C4-2B (cell line): ENCODE measurements around the gene CHD5.

ENCODE experiments used
- H3K27ac ChIP-seq: fragments of 450-650 bp; 2 replicates; pipeline ENCODE4 v1.5.1; 2017
- ZFX ChIP-seq: fragments of 450-650 bp; IDR thresholded peaks from 2 replicates; pipeline ENCODE4 v1.6.1; 2017
- TF ChIP-seq, protein P1 (sequence below): fragments of 450-650 bp; conservative IDR thresholded peaks from 2 replicates; pipeline ENCODE4 v1.5.1; 2017; ENCODE audit warnings: mild to moderate bottlenecking

Gene CHD5

DNA sequence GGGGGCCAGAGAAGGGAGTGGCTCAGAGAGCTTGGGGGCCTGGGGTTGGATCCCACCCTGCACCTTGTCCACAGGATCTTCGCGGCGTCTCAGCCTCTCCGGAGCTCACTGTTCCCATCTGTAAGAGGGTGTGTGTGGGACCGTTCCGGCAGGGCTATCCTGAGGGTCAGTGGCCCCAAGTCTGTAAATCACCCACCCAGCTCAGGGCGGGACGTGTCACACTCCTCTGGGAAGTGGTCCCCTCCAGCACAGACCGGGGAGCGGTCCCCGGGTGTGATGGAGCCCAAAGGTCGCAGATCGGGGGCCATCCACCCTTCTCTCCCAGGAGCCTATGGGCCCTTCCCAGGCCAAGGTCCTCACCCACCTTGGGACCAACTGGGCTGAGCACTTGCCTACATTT is 94.5 kb downstream of the CHD5 start:
- TF ChIP-seq ZFX: no peak
- TF ChIP-seq, protein P1, sequence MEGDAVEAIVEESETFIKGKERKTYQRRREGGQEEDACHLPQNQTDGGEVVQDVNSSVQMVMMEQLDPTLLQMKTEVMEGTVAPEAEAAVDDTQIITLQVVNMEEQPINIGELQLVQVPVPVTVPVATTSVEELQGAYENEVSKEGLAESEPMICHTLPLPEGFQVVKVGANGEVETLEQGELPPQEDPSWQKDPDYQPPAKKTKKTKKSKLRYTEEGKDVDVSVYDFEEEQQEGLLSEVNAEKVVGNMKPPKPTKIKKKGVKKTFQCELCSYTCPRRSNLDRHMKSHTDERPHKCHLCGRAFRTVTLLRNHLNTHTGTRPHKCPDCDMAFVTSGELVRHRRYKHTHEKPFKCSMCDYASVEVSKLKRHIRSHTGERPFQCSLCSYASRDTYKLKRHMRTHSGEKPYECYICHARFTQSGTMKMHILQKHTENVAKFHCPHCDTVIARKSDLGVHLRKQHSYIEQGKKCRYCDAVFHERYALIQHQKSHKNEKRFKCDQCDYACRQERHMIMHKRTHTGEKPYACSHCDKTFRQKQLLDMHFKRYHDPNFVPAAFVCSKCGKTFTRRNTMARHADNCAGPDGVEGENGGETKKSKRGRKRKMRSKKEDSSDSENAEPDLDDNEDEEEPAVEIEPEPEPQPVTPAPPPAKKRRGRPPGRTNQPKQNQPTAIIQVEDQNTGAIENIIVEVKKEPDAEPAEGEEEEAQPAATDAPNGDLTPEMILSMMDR: no peak
- H3K27ac ChIP-seq: no peak overlapping the region

DNA sequence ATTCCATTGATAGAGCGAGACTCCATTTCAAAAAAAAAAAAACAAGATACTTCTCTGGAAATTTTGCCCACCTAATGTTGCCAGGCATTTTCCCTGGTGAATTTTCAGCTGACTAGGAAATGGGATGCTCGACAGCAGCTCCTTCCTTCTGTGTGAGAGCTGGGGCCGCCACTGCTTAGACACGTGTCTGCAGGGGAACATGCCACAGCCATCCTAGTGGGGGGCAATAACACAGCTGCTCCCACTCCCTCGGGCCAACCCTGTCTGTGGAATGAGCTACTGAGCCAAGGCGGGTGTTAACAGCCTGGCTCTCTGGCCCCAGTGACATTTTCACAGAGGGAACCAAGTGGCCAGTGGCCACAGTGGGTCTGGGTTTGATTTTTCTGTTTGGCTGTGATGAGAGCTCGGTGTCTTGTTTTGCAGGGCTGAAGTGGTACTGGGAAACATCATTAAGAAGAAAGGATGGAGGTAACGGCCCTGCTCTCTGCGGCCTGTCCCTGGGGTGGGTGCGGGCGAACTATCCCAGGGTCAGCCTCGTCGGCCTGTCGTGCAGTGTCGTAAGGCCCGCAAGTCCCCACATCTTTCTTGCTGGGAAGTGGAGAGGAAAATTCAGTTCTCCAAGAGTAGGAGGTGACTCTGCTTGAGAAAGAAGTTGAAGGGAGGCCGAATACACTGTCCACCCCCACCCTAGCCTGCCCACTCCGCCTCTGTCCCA is 95.2 kb downstream of the CHD5 start:
- H3K27ac ChIP-seq: no peak overlapping the region
- no peak for TF ChIP-seq ZFX
- TF ChIP-seq, protein P1: no peak

DNA sequence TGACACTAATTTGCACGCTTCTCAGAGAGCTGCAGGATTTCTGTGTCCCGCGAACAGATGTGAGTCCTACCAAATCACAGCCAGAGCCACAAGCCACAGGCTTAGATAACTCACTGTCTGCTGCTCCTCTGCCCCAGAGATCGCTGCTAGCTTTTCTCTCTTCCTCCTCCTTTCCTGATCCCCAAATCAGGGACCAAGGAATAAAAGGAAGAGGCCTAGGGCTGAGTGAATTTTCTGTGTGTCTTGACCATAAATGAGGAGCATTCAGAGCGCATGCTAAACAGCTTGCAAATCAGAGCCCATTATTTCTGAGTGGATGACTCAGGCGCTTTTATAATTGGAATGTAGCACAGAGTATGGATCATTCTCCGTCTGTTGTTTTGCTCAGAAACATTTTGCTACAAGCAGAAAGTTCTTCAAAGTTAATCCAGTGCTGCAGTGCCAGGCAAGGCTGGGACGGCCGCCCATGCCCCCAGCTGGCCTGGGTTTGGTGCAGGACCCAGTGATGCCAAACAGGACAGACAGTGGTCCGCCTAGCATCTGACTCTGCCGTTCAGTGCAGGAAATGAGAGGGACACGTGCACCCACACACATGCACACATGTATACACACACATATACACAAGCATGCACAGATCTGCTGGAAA is 96.2 kb downstream of the CHD5 start:
- TF ChIP-seq, protein P1: no peak
- TF ChIP-seq ZFX: no peak
- H3K27ac ChIP-seq: no peak overlapping the region

DNA sequence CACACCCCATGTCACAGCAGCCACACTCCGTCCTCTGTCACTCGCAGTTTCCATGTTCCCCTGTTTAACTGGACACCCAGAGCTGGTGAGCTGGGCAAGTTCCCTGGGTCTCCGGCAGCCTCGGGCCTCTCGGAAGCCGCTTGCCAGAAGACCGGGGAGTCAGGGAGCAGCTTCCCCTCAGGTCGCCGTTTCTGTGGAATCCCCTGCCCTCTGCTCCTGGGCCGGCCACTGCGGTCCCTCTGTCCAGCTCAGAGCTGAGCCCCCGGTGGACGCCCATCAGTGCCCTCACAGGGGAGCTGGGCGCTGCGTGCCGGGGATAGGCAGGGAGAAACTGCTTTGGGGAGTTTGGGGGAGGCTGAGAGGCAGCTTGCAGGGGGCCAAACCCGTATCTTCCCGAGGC is 96.7 kb downstream of the CHD5 start:
- TF ChIP-seq ZFX: no peak
- TF ChIP-seq, protein P1: no peak
- no peak overlapping the region for H3K27ac ChIP-seq

DNA sequence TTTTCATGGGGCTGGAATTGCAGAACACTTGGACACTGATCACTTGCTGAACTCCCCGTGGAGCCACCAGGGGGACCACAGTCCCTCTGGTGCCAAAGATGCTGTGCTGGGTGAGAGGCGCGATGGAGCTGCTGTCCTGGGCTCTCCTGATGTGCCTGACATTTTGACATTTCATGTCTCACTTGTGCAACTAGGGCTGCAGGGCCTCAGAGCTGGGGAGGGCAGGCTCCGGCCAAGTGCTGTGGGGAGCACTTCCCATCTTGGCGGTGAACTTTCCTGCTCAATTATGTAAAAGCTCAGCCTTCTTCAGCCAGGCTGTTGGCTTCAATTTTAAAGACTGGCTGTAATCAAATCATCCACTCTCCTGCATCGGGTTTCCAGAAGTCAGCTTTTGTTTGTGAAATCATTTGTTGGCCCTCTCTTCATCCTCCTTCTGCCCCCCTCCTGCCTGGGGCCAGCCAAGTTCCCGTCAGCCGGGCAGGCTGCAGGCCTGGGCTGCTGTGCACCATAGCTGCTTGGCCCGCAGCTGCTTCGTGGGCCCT is 97.6 kb downstream of the CHD5 start:
- H3K27ac ChIP-seq: no peak overlapping the region
- TF ChIP-seq, protein P1: no peak
- no peak for TF ChIP-seq ZFX

DNA sequence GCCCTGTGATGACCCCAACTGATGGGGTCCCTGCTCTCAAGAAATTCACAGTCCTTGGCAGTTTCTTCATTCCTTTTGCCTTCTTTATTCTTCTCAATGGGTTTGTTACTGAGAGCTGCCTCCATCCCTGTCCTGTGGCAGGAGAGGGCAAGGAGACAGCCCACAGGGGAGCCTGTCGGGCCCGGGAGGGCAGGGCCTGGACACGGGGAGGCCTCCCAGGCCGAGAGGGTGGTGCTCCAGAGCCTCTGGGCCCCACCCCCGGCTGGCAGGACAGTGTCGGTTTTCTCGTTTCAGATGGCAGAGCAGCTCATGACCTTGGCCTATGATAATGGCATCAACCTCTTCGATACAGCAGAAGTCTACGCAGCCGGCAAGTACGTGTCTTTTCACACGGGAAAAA is 98.2 kb downstream of the CHD5 start:
- TF ChIP-seq ZFX: no peak
- TF ChIP-seq, protein P1: no peak

DNA sequence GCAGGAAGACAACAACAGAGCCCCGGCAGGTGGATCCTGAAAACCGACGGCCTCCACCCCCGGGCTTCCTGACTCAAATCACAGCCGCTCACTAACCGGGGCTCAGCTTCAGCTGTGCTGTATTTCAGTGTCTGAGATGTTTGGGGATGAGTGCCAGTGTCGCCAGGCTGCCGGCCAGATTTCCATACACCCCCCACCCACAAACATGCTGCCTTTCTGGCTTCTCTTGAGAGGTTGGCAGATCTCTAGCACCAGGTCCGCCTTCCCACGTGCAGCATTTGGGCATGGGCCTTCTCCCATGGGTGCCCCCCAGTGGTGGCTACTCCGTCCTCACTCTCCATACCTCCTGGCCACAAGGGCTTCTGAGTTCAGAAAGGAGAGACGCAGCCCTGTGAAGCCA is 99.7 kb downstream of the CHD5 start:
- H3K27ac ChIP-seq: no peak overlapping the region
- no peak for TF ChIP-seq ZFX
- TF ChIP-seq, protein P1: no peak

More for the DNA sequence above, 98.2 kb downstream of the CHD5 start:
- no peak overlapping the region for H3K27ac ChIP-seq
